ENCODE data around the gene PTCH1. TPM values are rescaled to one million over a fixed set of nuclear protein-coding genes. Genes with fewer than 3 reads are reported as not detected.
A peak's percentile ranks its signal among the peaks of the same experiment; 100 is the strongest.

PTCH1 gene
- polyA plus RNA-seq, 1 donor: 25.3 TPM

DNA sequence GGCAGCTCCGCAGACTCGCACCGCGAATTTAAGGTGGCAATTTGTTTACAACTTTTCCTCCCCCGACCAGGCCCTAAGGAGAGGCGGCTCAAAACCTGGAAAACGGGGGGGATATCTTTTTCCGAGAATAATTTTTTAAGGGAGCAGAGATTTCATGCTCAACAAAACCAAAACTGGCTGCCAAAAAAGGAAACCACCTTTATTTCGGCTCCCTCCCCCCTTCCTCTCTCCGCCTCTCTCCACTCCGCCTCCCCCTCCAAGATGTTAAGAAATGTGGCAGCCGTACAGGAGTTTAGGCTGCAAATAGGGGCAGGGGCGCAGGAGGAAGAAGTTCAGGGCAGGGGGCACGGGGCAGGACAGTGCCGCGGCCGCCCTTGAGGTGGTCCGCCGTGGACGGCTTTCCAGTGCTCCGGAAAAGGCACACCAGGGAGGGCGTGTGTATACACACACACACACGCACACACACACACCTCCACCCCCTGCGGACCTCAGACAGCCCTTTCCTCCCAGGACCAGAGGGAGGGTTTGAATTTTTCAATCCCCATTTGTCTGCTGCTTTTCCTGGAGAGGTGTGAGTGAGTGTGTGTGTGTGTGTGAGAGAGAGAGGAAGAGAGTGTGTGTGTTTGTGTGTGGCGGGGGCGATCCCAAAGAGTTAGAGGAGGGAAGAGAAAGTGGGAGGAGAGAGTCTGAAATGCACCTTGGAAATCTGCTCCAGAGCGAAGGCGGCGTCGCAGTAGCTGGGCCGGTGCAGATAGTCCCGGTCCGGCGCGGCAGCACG is 9.1 kb downstream of the PTCH1 start:
- no CpG with 5 or more reads among the region's 36 CpGs for WGBS (ENCODE audit: insufficient coverage, low lambda C conversion rate)
- peak overlapping the region; percentile 94 for H3K27ac ChIP-seq (ENCODE audit: low read length)
- H3K27me3 ChIP-seq (ENCODE audit: control insufficient read depth, insufficient read depth, low read length): no peaks in the 10 kb centered on the region
- H3K9me3 ChIP-seq (ENCODE audit: control insufficient read depth, low read depth, low read length): peaks cover 3% of the 10 kb centered on the region
- H3K36me3 ChIP-seq (ENCODE audit: control insufficient read depth, insufficient read depth, low read length): no peaks in the 10 kb centered on the region
- H3K4me3 ChIP-seq (ENCODE audit: low read length): peak overlapping the region; percentile 85
- H3K4me1 ChIP-seq (ENCODE audit: control insufficient read depth, insufficient read depth, low read length): peaks cover 11% of the 10 kb centered on the region
- DNase-seq: peak in 1 of 2 donors; percentile 87

DNA sequence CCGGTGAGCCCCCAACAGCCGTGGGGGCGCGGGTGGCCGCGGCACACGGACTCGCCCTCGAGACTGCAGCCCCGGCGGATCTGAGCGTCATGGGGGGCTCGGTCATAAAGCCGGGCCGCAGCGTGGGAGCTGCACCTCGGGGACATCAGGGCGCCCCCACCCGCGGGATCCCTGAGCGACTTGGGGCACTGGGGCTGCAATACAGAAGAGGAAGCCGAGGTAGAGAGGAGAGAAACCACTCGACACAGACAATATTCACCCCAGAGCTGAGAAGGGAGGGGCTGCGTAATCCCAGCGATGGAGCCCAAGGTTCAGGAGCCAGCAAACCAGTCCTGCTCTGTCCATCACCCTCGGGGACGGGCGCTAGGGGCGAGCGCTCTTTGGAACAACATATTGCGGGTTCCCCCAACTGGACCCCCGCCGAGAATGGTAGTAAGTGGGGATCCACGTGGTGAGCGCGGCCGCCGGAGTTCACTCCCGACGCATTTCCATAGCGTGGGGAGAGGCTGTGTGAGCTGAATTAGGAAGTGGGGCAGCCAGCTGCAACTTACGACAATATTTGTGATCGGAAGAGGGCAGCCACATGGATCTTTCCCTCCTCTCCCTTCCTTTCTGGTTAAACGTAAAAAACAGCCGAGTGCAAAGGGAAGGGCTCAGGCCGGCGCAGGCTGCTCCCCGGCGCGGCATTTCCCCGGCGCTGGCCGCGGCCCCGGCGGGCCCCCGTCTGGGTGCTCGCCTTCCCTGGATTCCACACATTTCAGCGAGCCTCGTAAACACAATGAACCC is 9.9 kb downstream of the PTCH1 start:
- H3K9me3 ChIP-seq (ENCODE audit: control insufficient read depth, low read depth, low read length): peaks cover 3% of the 10 kb centered on the region
- H3K27ac ChIP-seq (ENCODE audit: low read length): peak overlapping the region; percentile 94
- peak overlapping the region; percentile 85 for H3K4me3 ChIP-seq (ENCODE audit: low read length)
- DNase-seq: peak in 1 of 2 donors; percentile 76
- H3K27me3 ChIP-seq (ENCODE audit: control insufficient read depth, insufficient read depth, low read length): no peaks in the 10 kb centered on the region
- H3K4me1 ChIP-seq (ENCODE audit: control insufficient read depth, insufficient read depth, low read length): peaks cover 3% of the 10 kb centered on the region
- H3K36me3 ChIP-seq (ENCODE audit: control insufficient read depth, insufficient read depth, low read length): peaks cover 3% of the 10 kb centered on the region
- no CpG with 5 or more reads among the region's 60 CpGs for WGBS (ENCODE audit: insufficient coverage, low lambda C conversion rate)

- no peaks in the 10 kb centered on the region for H3K4me1 ChIP-seq (ENCODE audit: control insufficient read depth, insufficient read depth, low read length)
- WGBS (ENCODE audit: insufficient coverage, low lambda C conversion rate): no CpG with 5 or more reads among the region's 23 CpGs
Observed at GRCh38 chr9:95506428-95506677, 10.4 kb downstream of the PTCH1 start.

GRCh38 chr9:95505717-95506427 is 10.9 kb downstream of the PTCH1 start:
- H3K36me3 ChIP-seq (ENCODE audit: control insufficient read depth, insufficient read depth, low read length): peaks cover 6% of the 10 kb centered on the region
- no peaks in the 10 kb centered on the region for H3K27me3 ChIP-seq (ENCODE audit: control insufficient read depth, insufficient read depth, low read length)
- 0% methylated on average over 2 of the region's 81 CpGs for WGBS (ENCODE audit: insufficient coverage, low lambda C conversion rate)
- H3K4me3 ChIP-seq (ENCODE audit: low read length): peak overlapping the region; percentile 85
- DNase-seq: peak in 1 of 2 donors; percentile 82
- no peaks in the 10 kb centered on the region for H3K4me1 ChIP-seq (ENCODE audit: control insufficient read depth, insufficient read depth, low read length)
- peak overlapping the region; percentile 94 for H3K27ac ChIP-seq (ENCODE audit: low read length)
- H3K9me3 ChIP-seq (ENCODE audit: control insufficient read depth, low read depth, low read length): peaks cover 3% of the 10 kb centered on the region

More at GRCh38 chr9:95506428-95506677, 10.4 kb downstream of the PTCH1 start:
- Histone ChIP-seq H3K9me3 (ENCODE audit: control insufficient read depth, low read depth, low read length) (peaks cover 3% of the 10 kb centered on the region), H3K4me3 (ENCODE audit: low read length) (peak overlapping the region; percentile 85), H3K27ac (ENCODE audit: low read length) (peak overlapping the region; percentile 94), H3K27me3 (ENCODE audit: control insufficient read depth, insufficient read depth, low read length) (no peaks in the 10 kb centered on the region), H3K36me3 (ENCODE audit: control insufficient read depth, insufficient read depth, low read length) (peaks cover 6% of the 10 kb centered on the region)
- peak in 1 of 2 donors; percentile 71 for DNase-seq

DNA sequence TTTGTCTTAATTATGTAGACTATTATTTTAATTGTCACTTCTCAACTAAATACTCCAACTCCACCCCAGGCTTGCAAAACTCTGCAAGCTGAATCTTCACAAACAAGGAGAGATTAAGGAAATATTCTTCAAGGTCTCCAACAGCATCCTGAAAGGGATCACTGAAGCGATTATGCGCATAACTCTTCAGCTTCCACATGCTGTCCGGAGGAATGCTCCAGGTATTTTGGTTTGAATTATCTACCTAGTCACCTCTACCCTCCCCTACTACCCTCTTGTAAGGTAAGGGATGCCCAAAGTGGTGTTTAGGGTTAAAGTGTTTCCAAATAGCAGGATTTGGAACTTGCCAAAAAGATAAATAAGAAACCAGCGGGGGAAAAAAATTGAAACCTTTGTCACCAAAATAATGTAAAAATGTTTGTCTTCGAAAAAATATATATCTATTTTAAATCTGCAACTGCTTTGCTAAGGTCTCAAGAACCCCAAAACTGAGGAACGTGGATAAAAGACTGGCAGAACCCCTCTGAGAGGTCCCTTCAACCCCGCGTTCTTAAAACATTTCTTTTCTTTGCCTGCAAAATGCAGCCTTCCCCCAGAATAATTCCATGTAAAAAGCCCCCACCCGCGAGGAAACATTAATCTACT is 11.6 kb downstream of the PTCH1 start:
- Histone ChIP-seq H3K4me3 (ENCODE audit: low read length) (peak overlapping the region; percentile 64), H3K9me3 (ENCODE audit: control insufficient read depth, low read depth, low read length) (peaks cover 3% of the 10 kb centered on the region), H3K27me3 (ENCODE audit: control insufficient read depth, insufficient read depth, low read length) (no peaks in the 10 kb centered on the region), H3K4me1 (ENCODE audit: control insufficient read depth, insufficient read depth, low read length) (peaks cover 2% of the 10 kb centered on the region), H3K36me3 (ENCODE audit: control insufficient read depth, insufficient read depth, low read length) (peaks cover 9% of the 10 kb centered on the region), H3K27ac (ENCODE audit: low read length) (peak overlapping the region; percentile 43)
- DNase-seq: no peak
- WGBS (ENCODE audit: insufficient coverage, low lambda C conversion rate): 6% methylated on average over 7 of the region's 10 CpGs

DNA sequence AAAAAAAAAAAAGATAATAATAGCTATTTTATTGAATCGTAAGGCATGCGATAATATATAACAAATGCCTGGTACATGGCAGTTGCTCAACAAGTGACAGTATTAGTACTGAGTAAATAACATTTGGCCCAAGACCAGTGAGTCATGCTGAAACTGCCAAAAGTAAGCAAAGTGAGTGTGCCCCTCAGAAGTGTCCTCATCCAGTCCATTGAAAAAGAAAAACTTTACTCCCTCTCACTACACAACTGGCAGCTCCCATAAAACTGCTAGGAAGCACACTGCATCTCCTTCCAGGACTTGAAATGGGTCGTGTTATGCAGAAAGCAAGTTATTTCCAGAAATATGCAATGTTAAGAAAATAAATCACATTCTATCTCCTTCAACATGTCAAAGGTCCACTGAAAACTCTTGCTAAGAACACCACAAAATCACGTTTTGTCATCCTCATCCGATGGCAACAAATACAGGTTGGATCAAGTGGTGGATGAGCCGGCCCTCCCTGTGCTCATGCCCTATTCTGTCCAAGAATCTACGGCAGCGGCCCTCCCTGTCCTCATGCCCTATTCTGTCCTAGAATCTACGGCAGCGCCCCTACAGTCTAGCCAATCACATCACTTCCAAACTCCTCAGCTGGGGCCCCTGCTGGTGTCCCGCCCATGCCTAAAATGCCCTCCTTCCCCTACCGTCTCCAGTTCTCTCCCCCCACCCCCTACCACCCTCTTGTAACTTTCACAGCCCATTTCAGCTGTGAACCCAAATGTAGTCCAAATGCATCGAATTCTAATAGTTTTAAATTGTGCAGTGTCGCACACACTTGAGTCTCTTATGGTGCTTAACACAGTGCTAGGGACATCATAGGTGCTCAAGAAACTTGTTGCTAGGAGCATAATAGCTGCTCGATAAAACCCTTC is 12.5 kb downstream of the PTCH1 start:
- DNase-seq: peak in 1 of 2 donors; percentile 31
- H3K27me3 ChIP-seq (ENCODE audit: control insufficient read depth, insufficient read depth, low read length): no peaks in the 10 kb centered on the region
- WGBS (ENCODE audit: insufficient coverage, low lambda C conversion rate): no CpG with 5 or more reads among the region's 15 CpGs
- H3K36me3 ChIP-seq (ENCODE audit: control insufficient read depth, insufficient read depth, low read length): peaks cover 12% of the 10 kb centered on the region
- H3K27ac ChIP-seq (ENCODE audit: low read length): peak overlapping the region; percentile 12
- peak overlapping the region; percentile 64 for H3K4me3 ChIP-seq (ENCODE audit: low read length)
- H3K4me1 ChIP-seq (ENCODE audit: control insufficient read depth, insufficient read depth, low read length): peaks cover 2% of the 10 kb centered on the region
- H3K9me3 ChIP-seq (ENCODE audit: control insufficient read depth, low read depth, low read length): peaks cover 3% of the 10 kb centered on the region

GRCh38 chr9:95503369-95503768 is 13.4 kb downstream of the PTCH1 start:
- H3K9me3 ChIP-seq (ENCODE audit: control insufficient read depth, low read depth, low read length): peaks cover 3% of the 10 kb centered on the region
- H3K27me3 ChIP-seq (ENCODE audit: control insufficient read depth, insufficient read depth, low read length): no peaks in the 10 kb centered on the region
- H3K36me3 ChIP-seq (ENCODE audit: control insufficient read depth, insufficient read depth, low read length): peaks cover 17% of the 10 kb centered on the region
- peaks cover 2% of the 10 kb centered on the region for H3K4me1 ChIP-seq (ENCODE audit: control insufficient read depth, insufficient read depth, low read length)
- H3K27ac ChIP-seq (ENCODE audit: low read length): no peak overlapping the region
- no peak overlapping the region for H3K4me3 ChIP-seq (ENCODE audit: low read length)
- WGBS (ENCODE audit: insufficient coverage, low lambda C conversion rate): no CpG with 5 or more reads among the region's 6 CpGs
- no peak for DNase-seq

DNA sequence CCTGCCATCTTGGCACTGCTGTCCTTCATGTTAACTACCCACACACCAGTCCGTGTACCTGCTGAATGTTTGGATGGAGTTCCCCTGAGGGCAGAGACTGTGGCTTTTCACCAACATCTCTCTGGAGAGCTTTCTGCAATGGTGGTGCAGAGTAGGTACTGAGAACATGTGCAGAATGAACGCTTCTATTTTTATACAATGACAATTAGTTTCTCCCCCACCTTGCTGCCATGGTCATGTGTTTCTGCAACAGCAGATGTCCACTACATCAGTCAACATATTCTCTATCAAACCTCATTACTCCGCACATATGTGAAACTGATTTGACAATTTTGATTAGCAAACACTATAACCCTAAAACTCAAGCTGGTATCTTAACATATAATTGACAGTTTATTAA is 14.5 kb downstream of the PTCH1 start:
- H3K36me3 ChIP-seq (ENCODE audit: control insufficient read depth, insufficient read depth, low read length): peaks cover 17% of the 10 kb centered on the region
- H3K9me3 ChIP-seq (ENCODE audit: control insufficient read depth, low read depth, low read length): peaks cover 3% of the 10 kb centered on the region
- no peaks in the 10 kb centered on the region for H3K27me3 ChIP-seq (ENCODE audit: control insufficient read depth, insufficient read depth, low read length)
- peaks cover 2% of the 10 kb centered on the region for H3K4me1 ChIP-seq (ENCODE audit: control insufficient read depth, insufficient read depth, low read length)
- H3K4me3 ChIP-seq (ENCODE audit: low read length): no peak overlapping the region
- H3K27ac ChIP-seq (ENCODE audit: low read length): no peak overlapping the region
- WGBS (ENCODE audit: insufficient coverage, low lambda C conversion rate): no CpG with 5 or more reads among the region's 3 CpGs
- DNase-seq: no peak

DNA sequence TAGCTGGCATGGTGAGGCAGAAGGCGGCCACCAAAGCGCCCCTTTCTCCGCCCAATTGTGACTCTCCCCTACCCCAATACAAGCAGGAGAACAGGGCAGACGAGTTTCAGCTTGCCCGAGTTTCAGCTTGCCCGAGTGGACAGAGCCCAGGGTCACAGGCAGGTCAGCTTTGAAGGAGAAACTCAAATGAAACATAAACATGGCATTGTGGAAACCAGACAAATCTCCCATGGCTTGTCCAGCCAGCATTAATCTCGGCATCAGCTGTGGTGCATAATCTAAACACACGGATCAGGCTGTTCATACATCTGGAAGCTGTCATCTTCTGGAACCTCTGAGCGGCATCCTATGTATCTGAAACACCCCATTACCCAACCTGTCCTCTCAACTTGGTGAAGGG is 16.9 kb downstream of the PTCH1 start:
- H3K4me3 ChIP-seq (ENCODE audit: low read length): no peak overlapping the region
- DNase-seq: no peak
- peaks cover 18% of the 10 kb centered on the region for H3K36me3 ChIP-seq (ENCODE audit: control insufficient read depth, insufficient read depth, low read length)
- H3K27me3 ChIP-seq (ENCODE audit: control insufficient read depth, insufficient read depth, low read length): no peaks in the 10 kb centered on the region
- peaks cover 4% of the 10 kb centered on the region for H3K4me1 ChIP-seq (ENCODE audit: control insufficient read depth, insufficient read depth, low read length)
- no peak overlapping the region for H3K27ac ChIP-seq (ENCODE audit: low read length)
- H3K9me3 ChIP-seq (ENCODE audit: control insufficient read depth, low read depth, low read length): no peaks in the 10 kb centered on the region
- 20% methylated on average over 2 of the region's 9 CpGs for WGBS (ENCODE audit: insufficient coverage, low lambda C conversion rate)

Measured in large intestine (tissue), 3 donors.